Endothelial cell of umbilical vein (primary cell): ENCODE data around the gene GPR37L1. TPM values are rescaled to one million over a fixed set of nuclear protein-coding genes. Genes with fewer than 3 reads are reported as not detected.

Source experiments
- BruUV-seq: library from RNA; stranded (reverse); fragments of 400-500 nt; replicated peaks from 2 replicates; lab custom pipeline; 2021; lab: Mats Ljungman, UMichigan
- CTCF ChIA-PET: fragments of 300-600, 350-600 bp; sonication (Branson Sonifier 250); formaldehyde crosslinking; loops from one replicate; lab custom pipeline; 2021; ENCODE audit warnings: antibody characterized with exemption, inconsistent platforms; lab: Charles Lee
- POLR2A ChIA-PET: fragments of 300-600, 350-600 bp; sonication (Branson Sonifier 250); formaldehyde crosslinking; loops from one replicate; lab custom pipeline; 2021; ENCODE audit warnings: antibody characterized with exemption, inconsistent platforms; lab: Charles Lee
- DNase-seq: peaks from one replicate; pipeline ENCODE4 v3.0.0-alpha.2; 2011; ENCODE audit warnings: low read depth, low spot score
- FAIRE-seq: peaks from 2 replicates; lab custom pipeline; 2011; peaks lifted over from hg19 to GRCh38; lab: Jason Lieb, UNC
- H2AFZ ChIP-seq: 2 replicates; pipeline ENCODE4 v1.6.0; 2012; ENCODE audit warnings: low read depth, low read length, control low read depth, inconsistent platforms
- H3K27ac ChIP-seq: 2 replicates; pipeline ENCODE4 v1.5.1; 2011; ENCODE audit warnings: low read depth, mild to moderate bottlenecking, control low read depth, low read length, moderate library complexity; ENCODE audit not compliant: insufficient read depth
- H3K27me3 ChIP-seq, 2 experiments: 2 replicates each; pipeline versions ENCODE4 v1.6.0 to v1.6.1; 2011; ENCODE audit warnings: low read length in 2 of 2, mixed read lengths in 1 of 2; ENCODE audit not compliant: control insufficient read depth in 2 of 2, insufficient read depth in 2 of 2
- H3K36me3 ChIP-seq, 2 experiments: 2 replicates in 1 of 2; 3 replicates in 1 of 2; pipeline ENCODE4 v1.5.1; 2011; ENCODE audit warnings: low read length in 2 of 2, mild to moderate bottlenecking in 1 of 2, moderate library complexity in 1 of 2; ENCODE audit not compliant: control insufficient read depth in 2 of 2, insufficient read depth in 2 of 2; ENCODE audit errors: extremely low read depth in 1 of 2
- H3K4me1 ChIP-seq: 3 replicates; pipeline ENCODE4 v1.5.1; 2011; ENCODE audit warnings: mild to moderate bottlenecking, low read length; ENCODE audit not compliant: control insufficient read depth, insufficient read depth; ENCODE audit errors: extremely low read depth
- H3K4me2 ChIP-seq: 2 replicates; pipeline ENCODE4 v1.6.1; 2011; ENCODE audit warnings: low read length, control low read depth, mixed read lengths; ENCODE audit not compliant: insufficient read depth
- H3K4me3 ChIP-seq, 3 experiments: fragments of 200-600 bp in 1 of 3; sonication (generic), shearing (Covaris generic) in 1 of 3; replicated peaks in 1 of 3; 2 replicates each; pipeline ENCODE4 v1.5.1; 2011 to 2016; ENCODE audit warnings: control low read depth in 3 of 3, low read length in 3 of 3, mild to moderate bottlenecking in 2 of 3, inconsistent platforms in 1 of 3, low read depth in 1 of 3, moderate library complexity in 1 of 3; ENCODE audit not compliant: insufficient read depth in 1 of 3
- H3K79me2 ChIP-seq: 2 replicates; pipeline ENCODE4 v1.6.0; 2012; ENCODE audit warnings: low read length, inconsistent platforms; ENCODE audit not compliant: control insufficient read depth, insufficient read depth
- H3K9ac ChIP-seq: replicated peaks from 2 replicates; pipeline ENCODE3; 2011; ENCODE audit warnings: low read length, control low read depth; ENCODE audit not compliant: insufficient read depth; ENCODE audit errors: extremely low read depth
- H3K9me1 ChIP-seq: replicated peaks from 3 replicates; pipeline ENCODE4 v1.6.0; 2011; ENCODE audit warnings: mild to moderate bottlenecking, low read length; ENCODE audit not compliant: control insufficient read depth, insufficient read depth; ENCODE audit errors: extremely low read depth
- H3K9me3 ChIP-seq: replicated peaks from 2 replicates; pipeline ENCODE4 v1.5.1; 2012; ENCODE audit warnings: low read length, inconsistent platforms; ENCODE audit not compliant: control insufficient read depth, insufficient read depth
- H4K20me1 ChIP-seq: replicated peaks from 2 replicates; pipeline ENCODE3; 2011; ENCODE audit warnings: mild to moderate bottlenecking, low read length; ENCODE audit not compliant: control insufficient read depth, insufficient read depth; ENCODE audit errors: extremely low read depth
- CTCF ChIP-seq, 2 donors: IDR thresholded peaks; 1 replicate in 1 of 2; 2 replicates in 1 of 2; pipeline ENCODE4 v1.5.1; 2011; ENCODE audit warnings: low read length in 2 of 2, mild to moderate bottlenecking in 2 of 2, moderate library complexity in 2 of 2, control low read depth in 1 of 2, inconsistent platforms in 1 of 2, low read depth in 1 of 2; ENCODE audit not compliant: insufficient read depth in 1 of 2; ENCODE audit errors: extremely low read depth in 1 of 2
- EZH2 ChIP-seq: IDR thresholded peaks from 2 replicates; pipeline ENCODE4 v1.6.1; 2012; ENCODE audit warnings: borderline replicate concordance, low read depth, mild to moderate bottlenecking, moderate library complexity, low read length, inconsistent platforms; ENCODE audit not compliant: severe bottlenecking
- FOS ChIP-seq: IDR thresholded peaks from 2 replicates; pipeline ENCODE4 v1.6.1; 2011; ENCODE audit warnings: mild to moderate bottlenecking, low read length, moderate library complexity, borderline replicate concordance; ENCODE audit not compliant: insufficient read depth
- GATA2 ChIP-seq: IDR thresholded peaks from 2 replicates; pipeline ENCODE4 v1.7.0; 2011; ENCODE audit warnings: low read depth, mild to moderate bottlenecking, moderate library complexity, mixed read lengths, low read length; ENCODE audit not compliant: insufficient read length, insufficient read depth
- JUN ChIP-seq: IDR thresholded peaks from 2 replicates; pipeline ENCODE4 v1.6.1; 2011; ENCODE audit warnings: borderline replicate concordance, low read depth; ENCODE audit not compliant: insufficient read length, insufficient read depth
- MAX ChIP-seq: IDR thresholded peaks from 2 replicates; pipeline ENCODE4 v1.6.1; 2011; ENCODE audit not compliant: insufficient read depth, insufficient read length
- MYC ChIP-seq: IDR thresholded peaks from one replicate; pipeline ENCODE4 v1.6.1; 2011; ENCODE audit warnings: mild to moderate bottlenecking, low read depth, low read length
- POLR2A ChIP-seq: IDR thresholded peaks from 2 replicates; pipeline ENCODE4 v1.6.1; 2012; ENCODE audit warnings: low read depth, mild to moderate bottlenecking, control low read depth, low read length
- POLR2AphosphoS5 ChIP-seq: IDR thresholded peaks from 2 replicates; pipeline ENCODE4 v1.6.1; 2012; ENCODE audit warnings: low read depth, mild to moderate bottlenecking, control low read depth, low read length, moderate library complexity; ENCODE audit not compliant: insufficient read depth
- dilution Hi-C: fragments of 300-500 bp; cut with MboI; formaldehyde crosslinking; loops from one replicate; pipeline ENCODE4 v1.15.0; 2019; ENCODE audit warnings: low sequenced_read_pairs; ENCODE audit not compliant: extremely low pct_ligation_motif_present
- intact Hi-C: fragments of 100-400 bp; cut with micrococcal nuclease; formaldehyde crosslinking; loops from one replicate; pipeline ENCODE4 v1.10.0; 2022
- polyA plus RNA-seq, 4 experiments: library from polyadenylated mRNA; depleted of rRNA in 3 of 4; stranded (reverse) in 3 of 4; unstranded in 1 of 4; fragments of >200 nt; gene quantifications; 2 replicates each; pipeline versions ENCODE4 v1.2.1 to v1.2.3, GENCODE V29; 2011 to 2012; ENCODE audit warnings: missing spikeins in 1 of 4
- total RNA-seq: library from RNA; stranded (reverse); gene quantifications from 2 replicates; pipeline ENCODE4 v1.2.3, GENCODE V29; 2021

GPR37L1 gene
- total and polyA plus RNA-seq, 2 donors (not counting 3 experiments of a cell fraction or from before 2014, with no cell fraction given): not detected

DNA sequence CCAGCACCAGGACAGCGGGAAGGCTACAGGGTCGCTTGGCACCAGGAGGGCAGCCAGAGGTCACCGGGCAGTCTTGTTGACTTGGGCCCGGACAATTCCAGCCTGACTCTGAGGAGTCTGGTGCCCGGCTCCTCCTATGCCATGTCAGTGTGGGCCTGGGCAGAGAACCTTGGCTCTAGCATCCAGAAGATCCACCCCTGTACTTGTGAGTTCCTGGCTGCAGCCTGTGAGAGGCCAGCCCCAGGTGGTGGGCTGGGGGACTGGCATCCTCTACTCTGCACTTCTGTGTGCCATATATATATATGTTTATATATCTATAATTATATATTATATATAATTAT is 49.3 kb downstream of the GPR37L1 start:
- no peaks in the 10 kb centered on the region for H3K27me3 ChIP-seq
- no peak for TF ChIP-seq FOS
- TF ChIP-seq GATA2: no peak
- TF ChIP-seq POLR2A: no peak
- TF ChIP-seq JUN: no peak
- no peak for TF ChIP-seq POLR2AphosphoS5
- TF ChIP-seq CTCF (IDR thresholded peaks at IDR 0.05; ENCODE audit: extremely low read depth in 1 of 2, insufficient read depth in 1 of 2, low read depth in 1 of 2, low read length in 2 of 2): no peak
- TF ChIP-seq MAX: no peak
- no peak for TF ChIP-seq MYC
- TF ChIP-seq EZH2: no peak
- POLR2A ChIA-PET: no interaction called here
- DNase-seq (no peak), FAIRE-seq (no peak)
- H3K79me2 ChIP-seq: no peaks in the 10 kb centered on the region
- H3K4me2 ChIP-seq: no peak overlapping the region
- no peak overlapping the region for H3K27ac ChIP-seq
- H3K9me1 ChIP-seq: no peaks in the 10 kb centered on the region
- no peaks in the 10 kb centered on the region for H3K4me1 ChIP-seq
- no peak overlapping the region for H3K4me3 ChIP-seq
- H3K9ac ChIP-seq: no peak overlapping the region
- intact Hi-C loops (no loop called here), dilution Hi-C loops (no loop called here)
- H3K36me3 ChIP-seq: no peaks in the 10 kb centered on the region
- H2AFZ ChIP-seq: no peak overlapping the region
- CTCF ChIA-PET: interaction anchor here (0.6 kb wide), 1 partner anchor 50 kb away, joined by 3 read pairs; no protein-coding TSS in a partner anchor
- H4K20me1 ChIP-seq: no peaks in the 10 kb centered on the region
- no peaks in the 10 kb centered on the region for H3K9me3 ChIP-seq
- BruUV-seq: no TSS peak
